ENCODE measurements around the gene PRICKLE1.

PRICKLE1 gene

DNA sequence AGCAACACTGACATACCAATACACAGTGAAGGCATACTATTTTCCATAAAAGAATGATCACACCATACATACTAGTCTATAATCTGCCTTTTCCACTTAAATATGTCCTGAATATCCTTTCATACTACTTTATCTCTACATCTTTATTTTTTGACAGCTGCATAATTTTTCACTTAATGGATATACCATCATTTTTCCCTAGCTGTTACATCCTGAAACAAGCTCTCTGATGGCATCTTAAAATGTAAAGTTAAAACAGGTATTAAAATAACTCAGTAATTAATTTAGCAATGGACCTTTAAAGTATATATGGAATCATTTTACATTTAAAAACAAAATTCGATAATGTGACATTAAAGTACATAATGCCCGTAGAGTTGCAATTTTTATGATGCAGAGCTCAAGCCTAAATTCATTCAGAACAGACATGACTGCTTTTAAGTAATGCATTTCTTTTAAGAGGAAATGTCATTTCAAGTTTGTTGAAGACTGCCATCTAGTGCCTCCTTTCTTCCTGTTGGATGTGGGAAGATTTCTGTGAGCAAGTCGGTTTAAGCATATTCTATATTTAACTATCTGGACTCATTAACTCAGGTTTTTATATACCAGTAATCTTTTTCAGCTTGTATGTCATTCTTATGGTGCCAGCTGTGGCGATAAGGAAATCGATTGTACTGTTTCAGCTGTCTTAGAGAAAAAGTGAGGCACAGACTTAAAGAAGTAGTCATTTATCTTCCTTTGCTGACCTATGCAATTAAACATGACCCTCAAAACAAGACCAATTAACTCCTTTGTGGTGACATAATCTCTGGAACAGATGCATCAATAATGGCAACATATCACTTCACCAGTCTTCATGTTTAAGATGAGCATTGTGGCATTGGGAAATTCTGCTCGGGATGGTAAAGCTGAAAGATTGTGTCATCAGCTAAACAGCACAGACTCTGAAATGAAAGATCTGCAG lies 20.3 kb downstream of the PRICKLE1 start:
- TF ChIP-seq, protein P1, sequence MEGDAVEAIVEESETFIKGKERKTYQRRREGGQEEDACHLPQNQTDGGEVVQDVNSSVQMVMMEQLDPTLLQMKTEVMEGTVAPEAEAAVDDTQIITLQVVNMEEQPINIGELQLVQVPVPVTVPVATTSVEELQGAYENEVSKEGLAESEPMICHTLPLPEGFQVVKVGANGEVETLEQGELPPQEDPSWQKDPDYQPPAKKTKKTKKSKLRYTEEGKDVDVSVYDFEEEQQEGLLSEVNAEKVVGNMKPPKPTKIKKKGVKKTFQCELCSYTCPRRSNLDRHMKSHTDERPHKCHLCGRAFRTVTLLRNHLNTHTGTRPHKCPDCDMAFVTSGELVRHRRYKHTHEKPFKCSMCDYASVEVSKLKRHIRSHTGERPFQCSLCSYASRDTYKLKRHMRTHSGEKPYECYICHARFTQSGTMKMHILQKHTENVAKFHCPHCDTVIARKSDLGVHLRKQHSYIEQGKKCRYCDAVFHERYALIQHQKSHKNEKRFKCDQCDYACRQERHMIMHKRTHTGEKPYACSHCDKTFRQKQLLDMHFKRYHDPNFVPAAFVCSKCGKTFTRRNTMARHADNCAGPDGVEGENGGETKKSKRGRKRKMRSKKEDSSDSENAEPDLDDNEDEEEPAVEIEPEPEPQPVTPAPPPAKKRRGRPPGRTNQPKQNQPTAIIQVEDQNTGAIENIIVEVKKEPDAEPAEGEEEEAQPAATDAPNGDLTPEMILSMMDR (conservative IDR thresholded peaks at IDR 0.05; ENCODE audit: low read depth), result peak; percentile 70
- ChIA-PET POLR2A (ENCODE audit: low non-redundant PET) (interaction anchor here (0.8 kb wide), 1 partner anchor 84 kb away, joined by 3 read pairs; no protein-coding TSS in a partner anchor), CTCF (interaction anchor here (0.5 to 2.1 kb wide), 13 partner anchors 8 to 1539 kb away, joined by 3 to 14 read pairs (median 4); no protein-coding TSS in a partner anchor)
- no peak overlapping the region for H3K27ac ChIP-seq
- peak; percentile 20 for DNase-seq (ENCODE audit: low spot score)

- TF ChIP-seq, protein P1 (conservative IDR thresholded peaks at IDR 0.05; ENCODE audit: low read depth), result no peak
- DNase-seq (ENCODE audit: low spot score), result no peak
- H3K27ac ChIP-seq, result peak overlapping the region; percentile 6; the same call in 1 of the 2 replicates
- ChIA-PET CTCF (interaction anchor here (1.5 kb wide), 1 partner anchor 83 kb away, joined by 4 read pairs; no protein-coding TSS in a partner anchor), POLR2A (ENCODE audit: low non-redundant PET) (no interaction called here)
These were observed 23.9 kb downstream of the PRICKLE1 start for GRCh38 chr12:42565633-42566032.

DNA sequence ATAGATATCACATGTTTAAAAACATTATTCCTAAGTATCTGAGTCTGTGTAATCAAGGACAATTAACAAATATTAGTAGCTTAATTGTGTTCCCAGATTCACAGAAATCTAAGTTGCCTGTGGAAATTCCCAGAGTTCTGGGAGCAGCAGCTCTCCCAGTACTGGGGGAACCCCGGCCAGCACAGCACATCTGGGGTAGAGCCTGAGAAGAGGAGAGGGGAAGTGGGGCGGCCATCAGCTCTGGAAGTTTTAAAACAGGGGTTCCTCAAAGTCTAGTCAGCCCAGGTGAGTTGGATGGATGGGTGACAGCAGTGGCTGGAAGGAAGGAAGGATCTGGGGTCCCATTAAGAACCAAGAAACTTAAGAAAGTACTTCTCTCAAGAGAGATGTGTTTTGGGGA lies 24.6 kb downstream of the PRICKLE1 start:
- H3K27ac ChIP-seq, result no peak overlapping the region
- ChIA-PET POLR2A (ENCODE audit: low non-redundant PET) (no interaction called here), CTCF (interaction anchor here (0.7 kb wide), 1 partner anchor 238 kb away, joined by 5 read pairs; no protein-coding TSS in a partner anchor)
- TF ChIP-seq, protein P1 (conservative IDR thresholded peaks at IDR 0.05; ENCODE audit: low read depth), result no peak
- DNase-seq (ENCODE audit: low spot score), result no peak

DNA sequence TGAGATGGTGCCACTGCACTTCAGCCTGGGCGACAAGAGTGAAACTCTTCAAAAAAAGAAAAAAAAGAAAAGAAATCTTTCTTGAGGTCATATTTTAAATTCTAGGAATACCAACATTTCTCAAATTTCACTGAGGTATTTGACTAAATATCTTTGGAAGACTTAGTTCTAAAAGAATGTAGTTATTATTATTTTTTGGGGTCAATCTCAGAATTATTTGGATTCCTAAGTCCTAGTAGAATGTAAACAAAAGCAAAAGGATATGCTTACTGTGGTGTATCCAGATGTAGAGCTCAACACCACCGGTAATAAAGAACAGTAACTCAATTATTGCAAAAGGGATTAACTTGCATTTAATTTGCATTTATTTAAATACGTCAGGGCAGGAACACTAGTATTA lies 25.0 kb downstream of the PRICKLE1 start:
- no peak for DNase-seq (ENCODE audit: low spot score)
- H3K27ac ChIP-seq, result no peak overlapping the region
- TF ChIP-seq, protein P1 (conservative IDR thresholded peaks at IDR 0.05; ENCODE audit: low read depth), result no peak
- ChIA-PET POLR2A (ENCODE audit: low non-redundant PET) (no interaction called here), CTCF (interaction anchor here (0.7 kb wide), 1 partner anchor 238 kb away, joined by 5 read pairs; no protein-coding TSS in a partner anchor)

GRCh38 chr12:42560977-42561376 lies 28.6 kb downstream of the PRICKLE1 start:
- ChIA-PET CTCF (interaction anchor here (0.7 kb wide), 1 partner anchor 813 kb away, joined by 3 read pairs; no protein-coding TSS in a partner anchor), POLR2A (ENCODE audit: low non-redundant PET) (no interaction called here)
- no peak overlapping the region for H3K27ac ChIP-seq
- TF ChIP-seq, protein P1 (conservative IDR thresholded peaks at IDR 0.05; ENCODE audit: low read depth), result no peak
- DNase-seq (ENCODE audit: low spot score), result no peak

- ChIA-PET CTCF (no interaction called here), POLR2A (ENCODE audit: low non-redundant PET) (no interaction called here)
- DNase-seq (ENCODE audit: low spot score), result no peak
- TF ChIP-seq, protein P1 (conservative IDR thresholded peaks at IDR 0.05; ENCODE audit: low read depth), result no peak
- no peak overlapping the region for H3K27ac ChIP-seq
These were observed 31.9 kb downstream of the PRICKLE1 start for GRCh38 chr12:42557586-42558172.

Measured in RWPE1 (cell line).